IMR-90 (cell line): ENCODE results near the gene RBPJ.

ENCODE experiments used
- BHLHE40 ChIP-seq: fragments of 150-350 bp; IDR thresholded peaks from 2 replicates; pipeline ENCODE4 v1.6.1; 2016; ENCODE audit warnings: mild to moderate bottlenecking, low read depth, low read length
- CHD1 ChIP-seq: IDR thresholded peaks from 2 replicates; pipeline ENCODE4 v1.6.1; 2012; ENCODE audit warnings: low read depth, low read length, improper control_type of control experiment
- MXI1 ChIP-seq: IDR thresholded peaks from 2 replicates; pipeline ENCODE4 v1.6.1; 2012; ENCODE audit warnings: low read depth, mild to moderate bottlenecking, low read length, moderate library complexity, borderline replicate concordance
- POLR2A ChIP-seq: IDR thresholded peaks from 2 replicates; pipeline ENCODE4 v1.6.1; 2012; ENCODE audit warnings: mild to moderate bottlenecking, low read depth, low read length
- RAD21 ChIP-seq: IDR thresholded peaks from 2 replicates; pipeline ENCODE4 v1.6.1; 2012; ENCODE audit warnings: low read length, improper control_type of control experiment
- SMC3 ChIP-seq: fragments of 150-350 bp; IDR thresholded peaks from 2 replicates; pipeline ENCODE4 v1.6.1; 2016; ENCODE audit warnings: low read depth, mild to moderate bottlenecking, antibody characterized with exemption, low read length, moderate library complexity
- TF ChIP-seq, protein P1 (sequence below): conservative IDR thresholded peaks from 2 replicates; pipeline ENCODE4 v1.5.1; 2012; ENCODE audit warnings: mild to moderate bottlenecking, low read depth, low read length, improper control_type of control experiment

- TF ChIP-seq MXI1 (no peak), CHD1 (no peak), POLR2A (no peak), RAD21 (no peak), SMC3 (no peak), BHLHE40 (no peak)
- TF ChIP-seq, protein P1, sequence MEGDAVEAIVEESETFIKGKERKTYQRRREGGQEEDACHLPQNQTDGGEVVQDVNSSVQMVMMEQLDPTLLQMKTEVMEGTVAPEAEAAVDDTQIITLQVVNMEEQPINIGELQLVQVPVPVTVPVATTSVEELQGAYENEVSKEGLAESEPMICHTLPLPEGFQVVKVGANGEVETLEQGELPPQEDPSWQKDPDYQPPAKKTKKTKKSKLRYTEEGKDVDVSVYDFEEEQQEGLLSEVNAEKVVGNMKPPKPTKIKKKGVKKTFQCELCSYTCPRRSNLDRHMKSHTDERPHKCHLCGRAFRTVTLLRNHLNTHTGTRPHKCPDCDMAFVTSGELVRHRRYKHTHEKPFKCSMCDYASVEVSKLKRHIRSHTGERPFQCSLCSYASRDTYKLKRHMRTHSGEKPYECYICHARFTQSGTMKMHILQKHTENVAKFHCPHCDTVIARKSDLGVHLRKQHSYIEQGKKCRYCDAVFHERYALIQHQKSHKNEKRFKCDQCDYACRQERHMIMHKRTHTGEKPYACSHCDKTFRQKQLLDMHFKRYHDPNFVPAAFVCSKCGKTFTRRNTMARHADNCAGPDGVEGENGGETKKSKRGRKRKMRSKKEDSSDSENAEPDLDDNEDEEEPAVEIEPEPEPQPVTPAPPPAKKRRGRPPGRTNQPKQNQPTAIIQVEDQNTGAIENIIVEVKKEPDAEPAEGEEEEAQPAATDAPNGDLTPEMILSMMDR, result no peak
Measured at GRCh38 chr4:26289401-26289800, 31.4 kb upstream of the RBPJ start.
